Stimulated activated CD8-positive, alpha-beta memory T cell treated with anti-CD3 and anti-CD28 coated beads, Interleukin-15, amount 100 ng/mL, for 24 hours (primary cell): Measurements from ENCODE around the gene HSFX2.
"Not testable (repeated sequence)": the region's sequence is repeated elsewhere in the genome, so short reads cannot be mapped to it uniquely, and the experiment has no call there.

Experiments
- DNase-seq: peaks from one replicate; pipeline ENCODE4 v3.0.0-alpha.2; 2020; ENCODE audit warnings: low read depth

Gene HSFX2

DNA sequence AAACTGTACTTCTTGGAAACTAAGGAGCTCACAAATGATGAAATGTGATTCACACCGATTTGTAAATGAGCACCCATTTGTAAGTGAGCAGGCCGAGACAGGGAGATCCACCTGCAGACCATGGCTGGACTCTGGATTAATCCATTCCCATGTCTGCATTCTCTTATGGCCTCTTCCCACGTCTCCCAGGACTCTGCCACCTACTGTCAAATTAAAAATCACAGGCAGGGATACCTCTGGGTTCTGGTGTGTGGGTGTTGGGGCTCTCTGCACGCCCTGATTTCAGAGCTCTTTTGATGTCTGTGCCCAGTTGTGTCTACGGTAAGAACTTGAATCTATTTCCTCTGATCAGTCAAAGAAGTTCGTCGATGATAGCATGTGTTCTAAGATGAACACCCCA lies 4.1 kb downstream of the HSFX2 start:
- not testable (repeated sequence) for DNase-seq

- DNase-seq: not testable (repeated sequence)
Observed at GRCh38 chrX:149587359-149587758, 7.8 kb downstream of the HSFX2 start, which contains the start of gene MAGEA9B. Gene MAGEA9B, minus strand, starts transcription at chrX:149587459. Its CDS starts 4,280 bp downstream, at chrX:149583179.

- not testable (repeated sequence) for DNase-seq
Observed at GRCh38 chrX:149585631-149586030, 9.5 kb downstream of the HSFX2 start.

DNA sequence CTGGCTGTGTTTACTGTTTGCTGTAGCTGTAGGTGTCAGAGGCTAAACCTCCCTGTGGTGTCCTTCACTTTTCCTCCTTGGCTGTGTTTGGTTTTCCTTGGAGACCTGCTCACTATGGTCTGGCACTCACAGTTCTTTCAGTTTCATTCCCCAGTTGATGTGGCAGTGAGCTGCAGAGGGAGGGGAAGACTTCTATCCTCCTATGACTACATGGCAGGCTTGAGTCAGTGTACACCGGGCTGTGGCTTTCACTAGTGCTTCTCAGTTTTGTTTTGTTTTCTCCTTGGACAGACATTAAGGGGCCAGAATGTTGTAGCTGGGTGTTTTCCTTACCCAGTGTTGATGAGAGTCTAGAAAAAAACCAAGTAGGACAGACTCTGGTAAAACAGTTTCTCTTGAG lies 21.7 kb downstream of the HSFX2 start:
- not testable (repeated sequence) for DNase-seq

- no peak for DNase-seq
Observed at GRCh38 chrX:149572743-149573142, 22.4 kb downstream of the HSFX2 start.

GRCh38 chrX:149571770-149572169 lies 23.3 kb downstream of the HSFX2 start:
- DNase-seq: no peak

- DNase-seq: no peak
Observed at GRCh38 chrX:149570668-149571067, 24.4 kb downstream of the HSFX2 start.

GRCh38 chrX:149569770-149570169 lies 25.3 kb downstream of the HSFX2 start:
- DNase-seq: no peak

GRCh38 chrX:149568701-149569296 lies 26.3 kb downstream of the HSFX2 start:
- no peak for DNase-seq

GRCh38 chrX:149567621-149568417 lies 27.3 kb downstream of the HSFX2 start:
- DNase-seq: no peak

GRCh38 chrX:149563359-149563758 lies 31.8 kb downstream of the HSFX2 start:
- no peak for DNase-seq

- DNase-seq: not testable (repeated sequence)
Observed at GRCh38 chrX:149555251-149555650, 39.9 kb downstream of the HSFX2 start.

DNA sequence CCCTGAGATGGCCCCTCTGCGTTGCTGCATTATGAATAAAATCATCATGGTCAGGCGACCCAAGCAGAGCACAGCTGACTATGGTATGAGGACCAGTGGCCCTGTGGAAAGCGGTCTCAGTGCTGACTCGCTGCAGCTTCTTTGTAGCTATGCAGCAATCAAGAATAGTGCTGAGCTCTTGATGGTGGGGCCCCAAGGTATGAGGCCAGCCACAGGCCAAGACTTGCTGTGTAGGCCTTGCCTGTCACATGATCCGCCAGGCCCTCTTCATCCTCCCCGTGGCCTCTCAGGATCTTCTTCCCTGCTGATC lies 43.2 kb downstream of the HSFX2 start:
- DNase-seq: not testable (repeated sequence)

GRCh38 chrX:149551245-149551938 lies 43.7 kb downstream of the HSFX2 start:
- DNase-seq: not testable (repeated sequence)

- DNase-seq: not testable (repeated sequence)
Observed at GRCh38 chrX:149550454-149550853, 44.7 kb downstream of the HSFX2 start.

DNA sequence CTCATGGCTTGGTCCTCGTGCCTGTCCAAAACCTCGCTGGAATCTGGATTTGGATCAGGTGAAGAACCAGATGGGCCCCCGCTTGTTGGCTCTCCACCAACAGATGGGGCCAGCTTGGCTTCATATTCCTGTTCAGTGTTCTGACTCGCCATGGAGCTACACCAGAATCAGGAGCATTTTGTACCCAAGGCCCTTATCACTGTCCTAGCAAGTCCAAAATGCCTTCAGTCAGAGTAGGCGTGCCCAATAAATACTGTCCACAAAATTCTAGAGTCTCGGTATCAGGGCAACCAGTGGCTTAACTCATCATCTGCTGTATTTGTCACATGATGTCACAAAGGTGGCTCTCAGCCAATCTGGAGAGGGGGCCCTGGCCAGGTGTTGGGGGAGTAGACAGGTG lies 45.4 kb downstream of the HSFX2 start, which contains the start of gene HSFX3:
Gene HSFX3 (minus strand): TSS at position 224 of the 400 bp plus-strand sequence. CDS start 72 bp downstream, at position 152.
- DNase-seq: not testable (repeated sequence)

DNA sequence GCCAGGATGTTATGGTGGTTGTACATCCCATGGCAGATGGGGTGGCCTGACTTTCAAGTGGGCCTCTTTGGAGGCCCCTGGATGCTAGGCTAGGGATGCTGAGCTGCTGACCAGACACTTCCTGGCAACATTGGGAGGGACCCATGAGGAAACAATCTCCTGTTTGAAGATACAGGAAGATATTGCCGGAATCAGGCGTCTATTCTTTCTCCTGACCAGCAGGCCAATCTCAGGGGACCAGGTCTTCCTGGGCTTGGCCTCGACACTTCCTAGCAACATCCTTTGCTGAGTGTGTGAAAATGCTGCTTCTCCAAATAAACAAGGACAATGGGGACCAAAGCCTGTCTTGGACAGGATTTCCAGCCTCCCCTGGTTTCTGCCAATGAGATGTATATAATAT lies 47.3 kb downstream of the HSFX2 start:
- DNase-seq: not testable (repeated sequence)

DNA sequence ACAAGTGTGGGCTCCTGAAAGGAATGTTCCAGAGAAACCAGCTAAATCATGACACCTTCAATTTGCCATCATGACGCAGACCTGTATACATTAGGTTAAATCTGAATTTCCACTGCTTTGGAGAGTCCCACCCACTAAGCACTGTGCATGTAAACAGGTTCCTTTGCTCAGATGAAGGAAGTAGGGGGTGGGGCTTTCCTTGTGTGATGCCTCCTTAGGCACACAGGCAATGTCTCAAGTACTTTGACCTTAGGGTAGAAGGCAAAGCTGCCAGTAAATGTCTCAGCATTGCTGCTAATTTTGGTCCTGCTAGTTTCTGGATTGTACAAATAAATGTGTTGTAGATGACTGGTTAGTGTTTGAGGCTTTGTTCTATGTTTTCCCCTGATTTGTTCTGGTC lies 48.2 kb downstream of the HSFX2 start:
- DNase-seq: not testable (repeated sequence)

- DNase-seq: not testable (repeated sequence)
Observed at GRCh38 chrX:149545545-149546543, 49.3 kb downstream of the HSFX2 start.
